ENCODE results near the gene PTPA. TPM values are rescaled to one million over a fixed set of nuclear protein-coding genes. Genes with fewer than 3 reads are reported as not detected.

PTPA gene
- total and polyA plus RNA-seq, 2 experiments from 2014 or later = 60.9 to 72.3 TPM

GRCh38 chr9:129137292-129138143 lies 26.3 kb downstream of the PTPA start:
- H3K4me2 ChIP-seq = no peak overlapping the region
- no peaks in the 10 kb centered on the region for H3K36me3 ChIP-seq (replicated peaks; ENCODE audit: insufficient read depth, low read depth)
- H3K79me2 ChIP-seq = peaks cover 15% of the 10 kb centered on the region
- no peaks in the 10 kb centered on the region for H3K27me3 ChIP-seq
- H3K9me3 ChIP-seq (ENCODE audit: low read depth) = no peaks in the 10 kb centered on the region
- H4K20me1 ChIP-seq (ENCODE audit: insufficient read depth, poor library complexity, severe bottlenecking) = no peaks in the 10 kb centered on the region
- peak overlapping the region; percentile 100 for H3K27ac ChIP-seq
- WGBS (ENCODE audit: low lambda C conversion rate, missing lambda C conversion rate) = 89% methylated on average over 19 of the region's 19 CpGs
- no peak overlapping the region for H3K4me3 ChIP-seq
- H2AFZ ChIP-seq = no peak overlapping the region
- TF ChIP-seq, protein P1, sequence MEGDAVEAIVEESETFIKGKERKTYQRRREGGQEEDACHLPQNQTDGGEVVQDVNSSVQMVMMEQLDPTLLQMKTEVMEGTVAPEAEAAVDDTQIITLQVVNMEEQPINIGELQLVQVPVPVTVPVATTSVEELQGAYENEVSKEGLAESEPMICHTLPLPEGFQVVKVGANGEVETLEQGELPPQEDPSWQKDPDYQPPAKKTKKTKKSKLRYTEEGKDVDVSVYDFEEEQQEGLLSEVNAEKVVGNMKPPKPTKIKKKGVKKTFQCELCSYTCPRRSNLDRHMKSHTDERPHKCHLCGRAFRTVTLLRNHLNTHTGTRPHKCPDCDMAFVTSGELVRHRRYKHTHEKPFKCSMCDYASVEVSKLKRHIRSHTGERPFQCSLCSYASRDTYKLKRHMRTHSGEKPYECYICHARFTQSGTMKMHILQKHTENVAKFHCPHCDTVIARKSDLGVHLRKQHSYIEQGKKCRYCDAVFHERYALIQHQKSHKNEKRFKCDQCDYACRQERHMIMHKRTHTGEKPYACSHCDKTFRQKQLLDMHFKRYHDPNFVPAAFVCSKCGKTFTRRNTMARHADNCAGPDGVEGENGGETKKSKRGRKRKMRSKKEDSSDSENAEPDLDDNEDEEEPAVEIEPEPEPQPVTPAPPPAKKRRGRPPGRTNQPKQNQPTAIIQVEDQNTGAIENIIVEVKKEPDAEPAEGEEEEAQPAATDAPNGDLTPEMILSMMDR (IDR thresholded peaks at IDR 0.05; ENCODE audit: poor library complexity) = no peak
- TF ChIP-seq EZH2 (IDR thresholded peaks at IDR 0.05; ENCODE audit: borderline replicate concordance) (no peak), EZH2phosphoT487 (IDR thresholded peaks at IDR 0.05; ENCODE audit: low read depth, severe bottlenecking, unreplicated experiment) (no peak)
- peaks cover 34% of the 10 kb centered on the region for H3K4me1 ChIP-seq (ENCODE audit: insufficient read depth)
- no peak for DNase-seq (ENCODE audit: low spot score)
- H3K9me2 ChIP-seq (replicated peaks; ENCODE audit: insufficient read depth) = no peaks in the 10 kb centered on the region

DNA sequence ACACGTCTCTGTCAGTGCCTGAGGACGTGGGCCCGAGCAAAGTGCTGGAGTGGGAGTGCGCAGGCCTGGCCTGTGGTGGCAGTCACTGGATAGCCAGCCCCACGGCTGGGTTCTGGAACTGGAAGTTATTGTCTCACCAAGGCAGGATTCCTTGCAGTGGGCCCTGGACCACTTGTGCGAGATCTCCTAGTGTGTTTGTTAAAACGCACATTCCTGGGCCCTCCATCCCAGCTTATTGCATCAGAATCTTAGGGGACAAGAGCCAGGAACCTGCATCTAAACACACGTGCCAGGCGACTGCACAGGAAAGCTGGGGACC lies 26.9 kb downstream of the PTPA start:
- TF ChIP-seq, protein P1 (IDR thresholded peaks at IDR 0.05; ENCODE audit: poor library complexity) = no peak
- TF ChIP-seq EZH2 (IDR thresholded peaks at IDR 0.05; ENCODE audit: borderline replicate concordance) (no peak), EZH2phosphoT487 (IDR thresholded peaks at IDR 0.05; ENCODE audit: low read depth, severe bottlenecking, unreplicated experiment) (no peak)
- peaks cover 38% of the 10 kb centered on the region for H3K4me1 ChIP-seq (ENCODE audit: insufficient read depth)
- H3K9me2 ChIP-seq (replicated peaks; ENCODE audit: insufficient read depth) = no peaks in the 10 kb centered on the region
- H3K79me2 ChIP-seq = peaks cover 19% of the 10 kb centered on the region
- no peaks in the 10 kb centered on the region for H3K36me3 ChIP-seq (replicated peaks; ENCODE audit: insufficient read depth, low read depth)
- H4K20me1 ChIP-seq (ENCODE audit: insufficient read depth, poor library complexity, severe bottlenecking) = no peaks in the 10 kb centered on the region
- no peaks in the 10 kb centered on the region for H3K27me3 ChIP-seq
- peak overlapping the region; percentile 100 for H3K27ac ChIP-seq
- H3K4me3 ChIP-seq = no peak overlapping the region
- no peak for DNase-seq (ENCODE audit: low spot score)
- no peak overlapping the region for H3K4me2 ChIP-seq
- H3K9me3 ChIP-seq (ENCODE audit: low read depth) = no peaks in the 10 kb centered on the region
- WGBS (ENCODE audit: low lambda C conversion rate, missing lambda C conversion rate) = 81% methylated on average over 9 of the region's 9 CpGs
- no peak overlapping the region for H2AFZ ChIP-seq

DNA sequence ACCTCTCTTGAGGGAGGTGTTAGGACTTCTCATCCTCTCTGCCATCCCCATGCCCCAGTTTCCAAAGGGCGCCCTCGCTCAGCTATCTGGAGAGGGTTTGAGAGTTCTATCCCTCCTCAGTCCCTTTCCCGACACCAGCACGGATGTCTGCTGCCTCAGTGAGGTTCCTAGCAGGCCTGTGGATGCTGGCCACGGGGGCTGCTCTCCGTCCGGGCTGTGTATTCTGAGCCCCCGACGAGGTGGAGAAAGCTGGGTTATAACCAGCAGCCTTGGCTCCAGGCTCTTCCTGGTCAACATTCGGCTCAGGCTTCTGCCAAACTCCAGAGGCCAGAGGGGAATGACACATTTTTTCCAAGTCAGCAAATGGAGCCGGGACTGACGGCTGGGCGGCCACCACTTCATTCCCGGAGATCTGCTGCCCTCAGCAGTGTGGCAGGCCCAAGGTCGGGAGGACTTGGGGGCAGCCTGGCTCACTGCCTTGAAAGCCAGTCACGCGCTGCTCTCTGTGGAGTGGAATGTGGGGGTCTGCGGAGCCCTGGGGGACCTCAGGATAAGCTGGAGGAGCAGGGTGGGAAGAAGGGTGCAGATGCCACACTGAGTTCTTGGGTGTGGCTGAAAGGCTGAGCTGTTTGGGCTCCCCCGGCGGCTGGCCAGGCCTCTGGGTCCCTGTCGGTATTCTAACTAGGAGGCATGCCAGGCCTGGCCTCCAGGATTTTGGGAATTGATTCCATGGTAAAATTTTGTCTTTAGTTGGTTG lies 27.4 kb downstream of the PTPA start:
- Histone ChIP-seq H3K27me3 (no peaks in the 10 kb centered on the region), H3K36me3 (replicated peaks; ENCODE audit: insufficient read depth, low read depth) (no peaks in the 10 kb centered on the region), H3K4me2 (no peak overlapping the region), H3K4me3 (no peak overlapping the region), H4K20me1 (ENCODE audit: insufficient read depth, poor library complexity, severe bottlenecking) (no peaks in the 10 kb centered on the region), H3K9me3 (ENCODE audit: low read depth) (no peaks in the 10 kb centered on the region), H2AFZ (no peak overlapping the region), H3K79me2 (peaks cover 23% of the 10 kb centered on the region), H3K4me1 (ENCODE audit: insufficient read depth) (peaks cover 44% of the 10 kb centered on the region), H3K9me2 (replicated peaks; ENCODE audit: insufficient read depth) (no peaks in the 10 kb centered on the region), H3K27ac (peak overlapping the region; percentile 100)
- 68% methylated on average over 21 of the region's 21 CpGs for WGBS (ENCODE audit: low lambda C conversion rate, missing lambda C conversion rate)
- TF ChIP-seq EZH2 (IDR thresholded peaks at IDR 0.05; ENCODE audit: borderline replicate concordance) (no peak), EZH2phosphoT487 (IDR thresholded peaks at IDR 0.05; ENCODE audit: low read depth, severe bottlenecking, unreplicated experiment) (no peak)
- TF ChIP-seq, protein P1 (IDR thresholded peaks at IDR 0.05; ENCODE audit: poor library complexity) = no peak
- peak; percentile 55 for DNase-seq (ENCODE audit: low spot score)

All from hepatocyte (in vitro differentiated cells).